Panc1 (cell line): ENCODE data around the gene KCNQ1OT1. TPM values are rescaled to one million over a fixed set of nuclear protein-coding genes. Genes with fewer than 3 reads are reported as not detected.

Source experiments
- ATAC-seq: fragments of 200-7000 bp; cut with Tn5 transposase; 2 replicates; pipeline ENCODE4 v1.9.1; 2020; ENCODE audit warnings: mild to moderate bottlenecking, moderate library complexity
- BruUV-seq: library from RNA; stranded (reverse); fragments of 400-500 nt; replicated peaks from 2 replicates; lab custom pipeline; 2021; lab: Mats Ljungman, UMichigan
- CTCF ChIA-PET: fragments of 300-600 bp; sonication (Branson Sonifier 250); formaldehyde crosslinking; loops from one replicate; lab custom pipeline; 2022; ENCODE audit warnings: antibody characterized with exemption; lab: Charles Lee
- POLR2A ChIA-PET: fragments of 300-600 bp; sonication (Branson Sonifier 250); formaldehyde crosslinking; loops from one replicate; lab custom pipeline; 2022; ENCODE audit warnings: antibody characterized with exemption; lab: Charles Lee
- DNase-seq: peaks from one replicate; pipeline ENCODE4 v3.0.0-alpha.2; 2010; ENCODE audit warnings: low read depth, low spot score
- H3K27ac ChIP-seq: 2 replicates; pipeline ENCODE4 v1.5.1; 2011; ENCODE audit warnings: mild to moderate bottlenecking, low read length, inconsistent platforms
- H3K27me3 ChIP-seq: fragments of 200-500 bp; sonication (Bioruptor generic); 2 replicates; pipeline ENCODE4 v1.6.0; 2014; ENCODE audit warnings: low read length, inconsistent platforms; ENCODE audit not compliant: control insufficient read depth, insufficient read depth
- H3K36me3 ChIP-seq: fragments of 200-500 bp; sonication (Bioruptor generic); 2 replicates; pipeline ENCODE4 v1.5.1; 2014; ENCODE audit warnings: inconsistent platforms, mild to moderate bottlenecking, low read length, moderate library complexity; ENCODE audit not compliant: control insufficient read depth, insufficient read depth
- H3K4me1 ChIP-seq: 2 replicates; pipeline ENCODE4 v1.5.1; 2011; ENCODE audit warnings: inconsistent platforms, mild to moderate bottlenecking, low read length, moderate library complexity; ENCODE audit not compliant: control insufficient read depth, insufficient read depth
- H3K4me3 ChIP-seq, 2 experiments: 2 replicates each; pipeline ENCODE4 v1.5.1; 2011 to 2012; ENCODE audit warnings: low read depth in 2 of 2, low read length in 2 of 2, mild to moderate bottlenecking in 2 of 2, inconsistent platforms in 1 of 2, moderate library complexity in 1 of 2
- H3K9me3 ChIP-seq: fragments of 200-500 bp; sonication (Bioruptor generic); 2 replicates; pipeline ENCODE4 v1.5.1; 2014; ENCODE audit warnings: low read depth, mild to moderate bottlenecking, inconsistent platforms, low read length, moderate library complexity; ENCODE audit not compliant: control insufficient read depth, insufficient read depth
- POLR2AphosphoS5 ChIP-seq: IDR thresholded peaks from 2 replicates; pipeline ENCODE4 v1.6.1; 2012; ENCODE audit warnings: mild to moderate bottlenecking, low read depth, low read length, moderate library complexity
- SIN3A ChIP-seq: IDR thresholded peaks from 2 replicates; pipeline ENCODE4 v1.6.1; 2012; ENCODE audit warnings: low read depth, mild to moderate bottlenecking, low read length, moderate library complexity, borderline replicate concordance; ENCODE audit not compliant: insufficient read depth
- TCF7L2 ChIP-seq: IDR thresholded peaks from 2 replicates; pipeline ENCODE4 v1.6.1; 2011; ENCODE audit warnings: mild to moderate bottlenecking, low read depth, low read length, inconsistent platforms
- in situ Hi-C: cut with HindIII; loops from 2 replicates; pipeline ENCODE4 v1.10.0; 2016; ENCODE audit warnings: low sequenced_read_pairs, low pct_unique_long_range_greater_than_20kb
- intact Hi-C: fragments of 100-400 bp; cut with micrococcal nuclease; formaldehyde crosslinking; loops from one replicate; pipeline ENCODE4 v1.10.0; 2022; ENCODE audit not compliant: unreplicated experiment
- total RNA-seq: library from RNA; stranded (reverse); gene quantifications from one replicate; pipeline ENCODE4 v1.2.1, GENCODE V29; 2021; ENCODE audit not compliant: unreplicated experiment
- TF ChIP-seq, protein P1 (sequence below), 2 experiments: IDR thresholded peaks; 2 replicates each; pipeline ENCODE4 v1.6.1; 2011 to 2012; ENCODE audit warnings: low read depth in 2 of 2, control low read depth in 1 of 2, low read length in 1 of 2, mild to moderate bottlenecking in 1 of 2, moderate library complexity in 1 of 2; ENCODE audit not compliant: insufficient read depth in 1 of 2
- TF ChIP-seq, protein P2 (sequence below): fragments of 450-650 bp; IDR thresholded peaks from 2 replicates; pipeline ENCODE4 v1.5.1; 2017; ENCODE audit warnings: mild to moderate bottlenecking

KCNQ1OT1 gene
- total RNA-seq, 1 experiment from 2014 or later, result 1.3 TPM

DNA sequence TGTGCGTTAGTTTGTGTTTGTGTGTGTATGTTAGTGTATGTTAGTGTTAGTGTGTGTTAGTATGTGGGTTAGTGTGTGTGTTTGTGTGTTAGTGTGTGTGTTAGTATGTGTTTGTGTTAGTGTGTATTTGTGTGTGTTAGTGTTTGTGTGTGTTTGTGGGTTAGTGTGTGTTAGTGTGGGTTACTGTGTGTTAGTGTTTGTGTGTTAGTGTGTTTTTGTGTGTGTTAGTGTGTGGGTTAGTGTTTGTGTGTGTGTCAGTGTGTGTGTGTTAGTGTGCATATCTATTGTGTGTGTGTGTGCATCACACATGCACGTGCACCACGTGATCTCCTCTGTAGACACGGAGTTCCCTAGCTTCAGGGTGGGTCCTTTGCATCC, 115.4 kb downstream of the KCNQ1OT1 start:
- DNase-seq, result no peak
- intact Hi-C loops, result no loop called here
- BruUV-seq, result no TSS peak
- POLR2A ChIA-PET, result no interaction called here
- Histone ChIP-seq H3K4me3 (no peak overlapping the region), H3K27me3 (no peaks in the 10 kb centered on the region), H3K36me3 (no peaks in the 10 kb centered on the region), H3K27ac (no peak overlapping the region), H3K9me3 (no peaks in the 10 kb centered on the region), H3K4me1 (no peaks in the 10 kb centered on the region)
- no peak for ATAC-seq
- CTCF ChIA-PET, result no interaction called here
- TF ChIP-seq, protein P1, sequence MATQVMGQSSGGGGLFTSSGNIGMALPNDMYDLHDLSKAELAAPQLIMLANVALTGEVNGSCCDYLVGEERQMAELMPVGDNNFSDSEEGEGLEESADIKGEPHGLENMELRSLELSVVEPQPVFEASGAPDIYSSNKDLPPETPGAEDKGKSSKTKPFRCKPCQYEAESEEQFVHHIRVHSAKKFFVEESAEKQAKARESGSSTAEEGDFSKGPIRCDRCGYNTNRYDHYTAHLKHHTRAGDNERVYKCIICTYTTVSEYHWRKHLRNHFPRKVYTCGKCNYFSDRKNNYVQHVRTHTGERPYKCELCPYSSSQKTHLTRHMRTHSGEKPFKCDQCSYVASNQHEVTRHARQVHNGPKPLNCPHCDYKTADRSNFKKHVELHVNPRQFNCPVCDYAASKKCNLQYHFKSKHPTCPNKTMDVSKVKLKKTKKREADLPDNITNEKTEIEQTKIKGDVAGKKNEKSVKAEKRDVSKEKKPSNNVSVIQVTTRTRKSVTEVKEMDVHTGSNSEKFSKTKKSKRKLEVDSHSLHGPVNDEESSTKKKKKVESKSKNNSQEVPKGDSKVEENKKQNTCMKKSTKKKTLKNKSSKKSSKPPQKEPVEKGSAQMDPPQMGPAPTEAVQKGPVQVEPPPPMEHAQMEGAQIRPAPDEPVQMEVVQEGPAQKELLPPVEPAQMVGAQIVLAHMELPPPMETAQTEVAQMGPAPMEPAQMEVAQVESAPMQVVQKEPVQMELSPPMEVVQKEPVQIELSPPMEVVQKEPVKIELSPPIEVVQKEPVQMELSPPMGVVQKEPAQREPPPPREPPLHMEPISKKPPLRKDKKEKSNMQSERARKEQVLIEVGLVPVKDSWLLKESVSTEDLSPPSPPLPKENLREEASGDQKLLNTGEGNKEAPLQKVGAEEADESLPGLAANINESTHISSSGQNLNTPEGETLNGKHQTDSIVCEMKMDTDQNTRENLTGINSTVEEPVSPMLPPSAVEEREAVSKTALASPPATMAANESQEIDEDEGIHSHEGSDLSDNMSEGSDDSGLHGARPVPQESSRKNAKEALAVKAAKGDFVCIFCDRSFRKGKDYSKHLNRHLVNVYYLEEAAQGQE (IDR thresholded peaks at IDR 0.05; ENCODE audit: insufficient read depth in 1 of 2, low read depth in 2 of 2, low read length in 1 of 2), result no peak
- TF ChIP-seq TCF7L2 (no peak), POLR2AphosphoS5 (no peak), SIN3A (no peak)
- TF ChIP-seq, protein P2, sequence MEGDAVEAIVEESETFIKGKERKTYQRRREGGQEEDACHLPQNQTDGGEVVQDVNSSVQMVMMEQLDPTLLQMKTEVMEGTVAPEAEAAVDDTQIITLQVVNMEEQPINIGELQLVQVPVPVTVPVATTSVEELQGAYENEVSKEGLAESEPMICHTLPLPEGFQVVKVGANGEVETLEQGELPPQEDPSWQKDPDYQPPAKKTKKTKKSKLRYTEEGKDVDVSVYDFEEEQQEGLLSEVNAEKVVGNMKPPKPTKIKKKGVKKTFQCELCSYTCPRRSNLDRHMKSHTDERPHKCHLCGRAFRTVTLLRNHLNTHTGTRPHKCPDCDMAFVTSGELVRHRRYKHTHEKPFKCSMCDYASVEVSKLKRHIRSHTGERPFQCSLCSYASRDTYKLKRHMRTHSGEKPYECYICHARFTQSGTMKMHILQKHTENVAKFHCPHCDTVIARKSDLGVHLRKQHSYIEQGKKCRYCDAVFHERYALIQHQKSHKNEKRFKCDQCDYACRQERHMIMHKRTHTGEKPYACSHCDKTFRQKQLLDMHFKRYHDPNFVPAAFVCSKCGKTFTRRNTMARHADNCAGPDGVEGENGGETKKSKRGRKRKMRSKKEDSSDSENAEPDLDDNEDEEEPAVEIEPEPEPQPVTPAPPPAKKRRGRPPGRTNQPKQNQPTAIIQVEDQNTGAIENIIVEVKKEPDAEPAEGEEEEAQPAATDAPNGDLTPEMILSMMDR, result no peak
- in situ Hi-C loops, result no loop called here

DNA sequence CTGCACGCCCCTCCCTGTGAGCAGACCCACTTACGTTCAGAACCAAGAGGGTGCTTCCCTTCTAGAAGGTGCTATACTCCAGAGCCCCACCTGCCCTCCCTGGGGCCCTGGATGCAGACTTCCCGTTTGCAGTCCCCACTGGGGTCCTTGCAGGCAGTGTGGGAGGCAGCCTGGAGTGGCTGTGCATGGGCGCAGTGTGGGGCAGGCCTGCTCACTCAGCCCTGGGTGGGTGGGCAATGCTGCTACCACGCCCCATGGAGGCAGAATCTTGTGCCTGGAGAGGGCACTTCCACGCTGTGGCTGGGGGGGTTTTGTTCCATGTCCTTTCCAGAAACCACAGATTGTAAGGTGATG, 116.2 kb downstream of the KCNQ1OT1 start:
- Histone ChIP-seq H3K36me3 (no peaks in the 10 kb centered on the region), H3K9me3 (no peaks in the 10 kb centered on the region), H3K27ac (no peak overlapping the region), H3K4me1 (no peaks in the 10 kb centered on the region), H3K27me3 (no peaks in the 10 kb centered on the region), H3K4me3 (no peak overlapping the region)
- intact Hi-C loops, result no loop called here
- in situ Hi-C loops, result no loop called here
- ChIA-PET CTCF (no interaction called here), POLR2A (no interaction called here)
- ATAC-seq, result no peak
- no TSS peak for BruUV-seq
- TF ChIP-seq TCF7L2 (no peak), SIN3A (no peak)
- no peak for DNase-seq

DNA sequence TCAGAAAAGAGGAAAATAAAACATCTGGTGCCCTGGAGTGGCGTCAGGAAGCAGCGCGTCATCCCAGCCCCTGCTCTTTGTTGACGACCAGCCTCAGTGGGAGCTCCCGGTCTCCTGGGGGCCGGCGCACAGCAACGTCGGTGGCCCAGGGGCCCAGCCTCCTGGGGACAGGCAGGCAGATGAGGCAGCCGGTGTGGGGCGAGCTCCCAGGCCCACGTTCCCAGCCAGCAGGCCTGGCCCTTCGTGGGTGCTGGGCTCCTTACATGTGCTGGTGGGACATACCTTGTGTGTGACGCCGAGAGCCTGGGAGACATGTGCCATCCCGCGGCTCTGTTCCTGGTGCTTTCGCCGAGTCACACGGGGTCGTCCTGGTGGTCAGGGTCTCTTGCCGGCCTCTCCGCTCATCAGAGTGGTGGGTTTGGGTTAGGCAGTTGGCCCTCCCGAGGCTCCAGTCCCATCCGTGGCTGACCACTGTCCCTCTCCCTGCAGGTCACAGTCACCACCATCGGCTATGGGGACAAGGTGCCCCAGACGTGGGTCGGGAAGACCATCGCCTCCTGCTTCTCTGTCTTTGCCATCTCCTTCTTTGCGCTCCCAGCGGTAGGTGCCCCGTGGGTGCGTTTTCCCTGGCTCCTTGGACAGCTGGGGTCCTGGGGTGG, 116.7 kb downstream of the KCNQ1OT1 start:
- no peak for DNase-seq
- H3K36me3 ChIP-seq, result no peaks in the 10 kb centered on the region
- ChIA-PET CTCF (no interaction called here), POLR2A (no interaction called here)
- no peak overlapping the region for H3K4me3 ChIP-seq
- no peaks in the 10 kb centered on the region for H3K4me1 ChIP-seq
- no peaks in the 10 kb centered on the region for H3K9me3 ChIP-seq
- intact Hi-C loops (no loop called here), in situ Hi-C loops (no loop called here)
- no peaks in the 10 kb centered on the region for H3K27me3 ChIP-seq
- no TSS peak for BruUV-seq
- no peak overlapping the region for H3K27ac ChIP-seq
- TF ChIP-seq TCF7L2 (no peak), POLR2AphosphoS5 (no peak), SIN3A (no peak)
- TF ChIP-seq, protein P1 (IDR thresholded peaks at IDR 0.05; ENCODE audit: insufficient read depth in 1 of 2, low read depth in 2 of 2, low read length in 1 of 2), result no peak
- TF ChIP-seq, protein P2, result no peak
- ATAC-seq, result no peak
